HG03378 (cell line): ENCODE results near the gene MCM7.
"Not testable (repeated sequence)": the region's sequence is repeated elsewhere in the genome, so short reads cannot be mapped to it uniquely, and the experiment has no call there.

ENCODE experiments used
- ATAC-seq: cut with Tn5 transposase; IDR thresholded peaks from one replicate; pipeline ENCODE4 v1.9.1; 2021; ENCODE audit warnings: mild to moderate bottlenecking, moderate library complexity; ENCODE audit not compliant: unreplicated experiment

MCM7 gene

GRCh38 chr7:100101016-100101862 is at the start of gene MCM7, which contains the start of gene AP4M1:
Gene MCM7, minus strand, starts transcription at chr7:100101397. Its CDS starts 103 bp downstream, at chr7:100101294.
Gene AP4M1, plus strand, starts transcription at chr7:100101643. Its CDS starts 72 bp downstream, at chr7:100101715.
- ATAC-seq: peak; percentile 58

- peak; percentile 98 for ATAC-seq
Measured at GRCh38 chr7:100148559-100149328, 47.5 kb upstream of the MCM7 start, which contains the start of gene LAMTOR4. Gene LAMTOR4, plus strand, starts transcription at chr7:100148918. Its CDS starts 55 bp downstream, at chr7:100148973.

- no peak for ATAC-seq
Measured at GRCh38 chr7:100148225-100148558, 47.0 kb upstream of the MCM7 start.

- ATAC-seq: no peak
Measured at GRCh38 chr7:100147278-100147677, 46.1 kb upstream of the MCM7 start.

- ATAC-seq: not testable (repeated sequence)
Measured at GRCh38 chr7:100146350-100146749, 45.2 kb upstream of the MCM7 start.

GRCh38 chr7:100142461-100142860 is 41.3 kb upstream of the MCM7 start:
- ATAC-seq: no peak

GRCh38 chr7:100141555-100141949 is 40.4 kb upstream of the MCM7 start:
- ATAC-seq: no peak

GRCh38 chr7:100137851-100138760 is 36.9 kb upstream of the MCM7 start:
- no peak for ATAC-seq

GRCh38 chr7:100132697-100133151 is 31.5 kb upstream of the MCM7 start:
- ATAC-seq: no peak

GRCh38 chr7:100132126-100132525 is 30.9 kb upstream of the MCM7 start:
- ATAC-seq: no peak

GRCh38 chr7:100130608-100131453 is 29.6 kb upstream of the MCM7 start:
- no peak for ATAC-seq

GRCh38 chr7:100130220-100130607 is 29.0 kb upstream of the MCM7 start:
- ATAC-seq: not testable (repeated sequence)

- ATAC-seq: no peak
Measured at GRCh38 chr7:100128637-100128963, 27.4 kb upstream of the MCM7 start.

GRCh38 chr7:100127866-100128636 is 26.9 kb upstream of the MCM7 start:
- ATAC-seq: no peak

- ATAC-seq: peak; percentile 55
Measured at GRCh38 chr7:100126931-100127865, 26.0 kb upstream of the MCM7 start, which contains the start of gene MBLAC1. Gene MBLAC1, plus strand, starts transcription at chr7:100126967. Its CDS starts 429 bp downstream, at chr7:100127396.

- peak; percentile 23 for ATAC-seq
Measured at GRCh38 chr7:100126239-100126930, 25.2 kb upstream of the MCM7 start.
